GM12865 (cell line): ENCODE measurements around the gene FSTL4.

Experiments
- DNase-seq: peaks from one replicate; pipeline ENCODE4 v3.0.0; 2010; ENCODE audit warnings: low read depth
- H3K4me3 ChIP-seq: 2 replicates; pipeline ENCODE4 v1.5.1; 2011; ENCODE audit warnings: mild to moderate bottlenecking, low read depth, low read length, control low read depth
- TF ChIP-seq, protein P1 (sequence below): IDR thresholded peaks from 2 replicates; pipeline ENCODE4 v1.5.1; 2011; ENCODE audit warnings: low read length, control low read depth, low read depth, inconsistent platforms; ENCODE audit not compliant: insufficient read depth; ENCODE audit errors: missing control alignments

Gene FSTL4

DNA sequence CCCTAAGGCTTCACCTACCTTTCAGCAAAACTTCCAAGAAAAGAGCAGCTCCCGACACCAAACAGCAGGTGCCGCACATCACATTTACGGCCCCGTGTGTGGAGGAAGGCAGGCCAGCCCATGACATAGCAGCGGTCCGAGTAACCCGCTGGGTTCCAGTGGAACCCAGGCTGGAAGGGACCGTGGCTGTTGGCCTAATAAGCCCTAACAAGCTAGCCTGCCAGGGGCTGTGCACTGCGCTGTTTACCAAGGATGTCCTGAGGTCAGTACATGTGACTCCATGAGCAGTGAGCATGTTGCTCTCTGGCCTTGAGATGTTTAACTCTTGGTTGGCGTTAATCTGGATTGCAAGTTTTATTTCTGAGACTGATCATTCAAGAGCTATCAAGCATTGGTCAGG is 131.5 kb downstream of the FSTL4 start:
- DNase-seq = no peak
- H3K4me3 ChIP-seq = no peak overlapping the region
- TF ChIP-seq, protein P1, sequence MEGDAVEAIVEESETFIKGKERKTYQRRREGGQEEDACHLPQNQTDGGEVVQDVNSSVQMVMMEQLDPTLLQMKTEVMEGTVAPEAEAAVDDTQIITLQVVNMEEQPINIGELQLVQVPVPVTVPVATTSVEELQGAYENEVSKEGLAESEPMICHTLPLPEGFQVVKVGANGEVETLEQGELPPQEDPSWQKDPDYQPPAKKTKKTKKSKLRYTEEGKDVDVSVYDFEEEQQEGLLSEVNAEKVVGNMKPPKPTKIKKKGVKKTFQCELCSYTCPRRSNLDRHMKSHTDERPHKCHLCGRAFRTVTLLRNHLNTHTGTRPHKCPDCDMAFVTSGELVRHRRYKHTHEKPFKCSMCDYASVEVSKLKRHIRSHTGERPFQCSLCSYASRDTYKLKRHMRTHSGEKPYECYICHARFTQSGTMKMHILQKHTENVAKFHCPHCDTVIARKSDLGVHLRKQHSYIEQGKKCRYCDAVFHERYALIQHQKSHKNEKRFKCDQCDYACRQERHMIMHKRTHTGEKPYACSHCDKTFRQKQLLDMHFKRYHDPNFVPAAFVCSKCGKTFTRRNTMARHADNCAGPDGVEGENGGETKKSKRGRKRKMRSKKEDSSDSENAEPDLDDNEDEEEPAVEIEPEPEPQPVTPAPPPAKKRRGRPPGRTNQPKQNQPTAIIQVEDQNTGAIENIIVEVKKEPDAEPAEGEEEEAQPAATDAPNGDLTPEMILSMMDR = no peak

DNA sequence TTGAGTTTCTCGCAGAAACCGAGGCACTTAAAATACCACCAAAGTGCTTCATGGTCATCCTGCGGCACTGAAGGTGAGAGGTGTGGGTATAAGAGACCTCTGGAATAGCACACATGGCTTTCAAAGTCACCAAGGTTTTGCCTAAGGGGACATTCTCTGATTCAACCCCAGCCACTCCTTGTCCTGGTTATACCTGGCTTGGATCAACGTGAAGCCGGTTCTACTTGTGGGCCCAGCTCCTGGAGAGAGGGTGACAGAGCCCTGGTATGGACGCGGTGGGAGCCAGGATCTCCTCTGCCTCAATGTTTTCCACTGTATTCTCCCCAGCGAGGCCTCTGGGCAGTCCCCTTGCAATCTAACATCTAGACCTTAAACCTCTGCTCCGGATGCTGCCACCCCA is 132.0 kb downstream of the FSTL4 start:
- no peak for DNase-seq
- TF ChIP-seq, protein P1 = no peak
- H3K4me3 ChIP-seq = no peak overlapping the region

DNA sequence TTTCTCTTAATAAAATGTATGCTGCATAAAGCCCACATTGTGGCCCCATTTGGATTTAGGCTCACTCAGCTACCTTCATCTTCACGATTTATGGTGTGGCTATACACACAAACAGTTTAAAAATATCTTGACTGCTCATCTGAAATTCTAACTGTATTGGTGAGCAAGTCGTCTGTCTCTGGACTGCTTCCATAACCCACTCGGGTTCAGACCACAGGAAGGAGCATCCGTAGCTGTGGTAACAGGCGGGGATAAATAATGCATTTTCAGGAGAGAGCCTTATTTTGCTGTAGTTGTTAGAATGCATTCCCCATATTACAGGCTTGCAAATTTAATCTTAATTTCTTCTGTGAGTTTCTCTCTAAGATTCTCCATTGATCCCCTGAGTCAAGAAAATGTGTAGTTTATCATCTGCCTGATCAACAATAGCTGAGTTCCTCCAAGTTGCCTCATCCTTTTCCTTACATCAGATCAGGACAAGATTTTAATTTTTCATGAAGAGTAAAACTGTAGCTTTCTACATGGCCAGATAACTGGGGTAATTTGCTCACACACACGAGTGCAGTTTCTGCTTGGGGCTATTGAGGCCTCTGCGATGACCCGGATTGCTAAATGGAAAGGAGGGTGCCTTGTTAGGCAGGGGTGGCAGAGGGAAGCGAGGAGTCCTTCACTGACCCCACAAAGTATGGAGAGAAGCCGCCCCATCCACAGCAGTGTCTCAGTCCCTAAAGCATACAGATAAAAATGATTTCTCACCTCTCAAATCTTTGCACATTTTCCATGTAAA is 133.9 kb downstream of the FSTL4 start:
- no peak overlapping the region for H3K4me3 ChIP-seq
- no peak for DNase-seq
- TF ChIP-seq, protein P1 = no peak

DNA sequence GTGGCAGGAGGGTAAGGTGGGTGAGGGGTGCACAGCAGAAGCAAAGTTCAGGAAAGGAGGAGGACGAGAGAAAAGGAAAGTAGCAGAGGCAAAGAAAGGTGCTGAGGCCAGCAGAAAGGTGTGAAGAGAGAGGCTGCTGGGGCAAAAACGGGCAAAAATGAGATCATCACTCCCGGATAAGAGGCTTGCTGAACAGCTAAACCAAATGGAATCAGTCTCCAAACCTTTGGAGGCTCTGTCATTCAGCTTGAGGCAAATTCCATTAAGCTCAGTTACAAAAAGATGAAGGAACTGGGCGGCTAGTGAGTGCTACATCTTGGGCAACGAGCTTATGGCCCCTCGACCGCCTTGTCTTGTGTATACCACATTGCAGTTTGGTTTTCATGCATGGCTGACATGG is 136.4 kb downstream of the FSTL4 start:
- TF ChIP-seq, protein P1 = no peak
- no peak for DNase-seq
- H3K4me3 ChIP-seq = no peak overlapping the region

DNA sequence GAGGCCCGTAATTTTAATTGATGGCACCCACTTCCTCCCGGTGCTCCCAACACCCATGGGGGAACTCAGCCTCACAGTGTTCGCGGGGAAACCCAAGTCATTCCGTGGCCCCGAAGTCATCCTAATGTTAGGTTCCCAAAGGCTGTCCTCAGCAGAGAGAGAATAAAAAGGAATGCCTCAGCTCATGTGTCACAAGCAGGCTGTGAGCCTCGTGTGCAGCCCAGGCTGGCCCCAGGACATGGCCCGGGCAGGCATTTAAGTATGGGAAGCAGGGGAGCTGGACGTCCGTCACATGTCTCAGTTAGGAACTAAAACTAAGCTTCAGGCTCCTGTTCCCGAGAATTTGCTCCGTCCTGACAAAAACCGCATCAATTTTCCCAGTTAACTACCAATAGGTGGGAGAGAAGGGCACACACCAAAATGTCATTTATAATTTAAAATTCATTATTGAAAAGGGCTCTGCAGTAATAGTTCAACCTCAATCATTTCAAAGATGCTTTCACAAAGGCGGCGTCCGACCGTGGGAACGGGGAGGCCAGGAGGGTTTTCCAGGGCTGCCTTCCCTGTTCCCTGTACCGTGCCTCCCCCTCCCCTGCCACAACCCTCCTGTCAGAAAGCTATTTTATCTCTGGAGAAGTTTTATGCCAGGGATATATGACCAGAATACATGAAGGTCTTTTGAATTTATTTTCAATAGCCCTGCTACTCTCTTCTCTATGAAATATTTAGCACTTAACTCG is 137.3 kb downstream of the FSTL4 start:
- TF ChIP-seq, protein P1 = no peak
- no peak for DNase-seq
- no peak overlapping the region for H3K4me3 ChIP-seq

DNA sequence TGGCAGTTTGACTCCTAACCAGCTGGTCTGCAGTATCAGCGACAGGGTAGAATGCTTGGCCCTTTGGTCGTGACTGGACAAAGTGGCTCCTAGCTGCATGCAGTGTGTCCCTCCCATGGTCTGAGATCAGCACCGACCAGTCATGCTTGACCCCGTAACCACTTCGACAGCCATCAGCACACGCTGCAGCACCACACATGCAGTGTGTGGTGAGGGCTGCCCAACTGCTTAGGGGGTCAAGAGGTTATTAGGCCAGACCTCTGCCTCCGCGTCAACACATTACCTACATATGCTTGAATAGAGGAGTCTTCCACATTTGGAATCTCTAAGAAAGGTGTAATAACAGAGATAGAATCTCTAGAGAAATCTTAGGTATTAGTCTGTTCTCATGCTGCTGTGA is 139.1 kb downstream of the FSTL4 start:
- H3K4me3 ChIP-seq = no peak overlapping the region
- TF ChIP-seq, protein P1 = no peak
- DNase-seq = no peak
